Colonic mucosa (tissue), 4 donors: ENCODE measurements around the gene CCDC9B. TPM values are rescaled to one million over a fixed set of nuclear protein-coding genes. Genes with fewer than 3 reads are reported as not detected.
A peak's percentile ranks its signal among the peaks of the same experiment; 100 is the strongest.

Source experiments
- DNase-seq: peaks from one replicate; pipeline ENCODE4 v3.0.0-alpha.2; 2020
- H3K27ac ChIP-seq: fragments of 200-600 bp; one replicate; pipeline ENCODE4 v1.8.0; 2021
- H3K27me3 ChIP-seq: fragments of 200-600 bp; one replicate; pipeline ENCODE4 v1.8.0; 2021
- H3K36me3 ChIP-seq: fragments of 200-600 bp; one replicate; pipeline ENCODE4 v1.8.0; 2021
- H3K4me1 ChIP-seq: fragments of 200-600 bp; one replicate; pipeline ENCODE4 v1.8.0; 2021; ENCODE audit warnings: mild to moderate bottlenecking
- H3K4me3 ChIP-seq: fragments of 200-600 bp; one replicate; pipeline ENCODE4 v1.8.0; 2021
- H3K9ac ChIP-seq, 2 donors: one replicate each; pipeline ENCODE4 v1.7.0; 2013; ENCODE audit warnings: control low read depth in 2 of 2, low read depth in 2 of 2, low read length in 2 of 2
- H3K9me3 ChIP-seq: fragments of 200-600 bp; one replicate; pipeline ENCODE4 v1.8.0; 2021
- CTCF ChIP-seq: fragments of 200-600 bp; IDR thresholded peaks from one replicate; pipeline ENCODE4 v1.8.0; 2022; ENCODE audit warnings: antibody characterized with exemption, mild to moderate bottlenecking
- intact Hi-C: fragments of 100-400 bp; cut with DNase I; formaldehyde crosslinking; loops from one replicate; pipeline ENCODE4 v1.14.1; 2022
- total RNA-seq, 2 donors: library from RNA; stranded (reverse); fragmentation: NEBNext Ultra II Directional in 1 of 2; extraction: Animal tissue kit (Norgen Biotek cat#: 25700) in 1 of 2; gene quantifications; one replicate each; pipeline ENCODE4 v1.2.1, GENCODE V29; 2021
- donor health status: healthy.
- donor health status: DM: no; HTN: no; CAD: no.
- donor health status: DM: no; HTN: no; CAD: no.

CCDC9B gene
- total RNA-seq, 2 donors from 2014 or later: 13.1 to 28.7 TPM

GRCh38 chr15:40295297-40295696 lies 45.4 kb downstream of the CCDC9B start:
- Histone ChIP-seq H3K9me3 (no peaks in the 10 kb centered on the region), H3K27ac (no peak overlapping the region), H3K27me3 (no peaks in the 10 kb centered on the region), H3K36me3 (no peaks in the 10 kb centered on the region), H3K9ac (no peak overlapping the region), H3K4me3 (no peak overlapping the region), H3K4me1 (peaks cover 4% of the 10 kb centered on the region)
- TF ChIP-seq CTCF: no peak
- intact Hi-C loops: no loop called here
- no peak for DNase-seq

- Histone ChIP-seq H3K9ac (no peak overlapping the region), H3K27me3 (no peaks in the 10 kb centered on the region), H3K36me3 (no peaks in the 10 kb centered on the region), H3K4me3 (no peak overlapping the region), H3K9me3 (no peaks in the 10 kb centered on the region), H3K4me1 (peaks cover 4% of the 10 kb centered on the region), H3K27ac (no peak overlapping the region)
- no peak for TF ChIP-seq CTCF
- DNase-seq: no peak
- intact Hi-C loops: no loop called here
Observed at GRCh38 chr15:40293905-40294895, 46.5 kb downstream of the CCDC9B start.

GRCh38 chr15:40293006-40293405 lies 47.7 kb downstream of the CCDC9B start:
- Histone ChIP-seq H3K27me3 (no peaks in the 10 kb centered on the region), H3K27ac (no peak overlapping the region), H3K36me3 (no peaks in the 10 kb centered on the region), H3K9ac (no peak overlapping the region), H3K4me3 (no peak overlapping the region), H3K4me1 (peaks cover 4% of the 10 kb centered on the region), H3K9me3 (no peaks in the 10 kb centered on the region)
- intact Hi-C loops: no loop called here
- TF ChIP-seq CTCF: no peak
- no peak for DNase-seq

DNA sequence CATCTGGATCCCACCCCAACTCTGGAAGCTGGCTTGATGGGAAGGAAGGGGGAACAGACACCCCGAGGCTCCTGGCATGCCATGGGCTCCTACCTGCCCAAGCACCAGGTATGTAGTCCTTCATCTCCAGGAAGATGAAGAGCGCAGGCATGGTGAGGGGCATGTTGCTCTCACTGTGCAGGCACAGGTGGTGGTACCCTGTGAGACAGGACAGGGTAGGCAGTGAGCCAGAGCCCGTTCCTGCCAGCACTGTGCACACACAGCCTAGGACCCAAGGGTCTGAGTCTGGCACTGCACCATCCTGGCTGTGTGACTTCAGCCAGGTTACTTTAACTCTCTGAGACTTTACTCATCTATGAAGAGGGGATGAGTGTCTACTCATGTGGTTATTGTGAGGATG lies 48.5 kb downstream of the CCDC9B start:
- intact Hi-C loops: no loop called here
- TF ChIP-seq CTCF: no peak
- DNase-seq: no peak
- Histone ChIP-seq H3K4me3 (no peak overlapping the region), H3K27ac (no peak overlapping the region), H3K4me1 (peaks cover 4% of the 10 kb centered on the region), H3K9me3 (no peaks in the 10 kb centered on the region), H3K27me3 (no peaks in the 10 kb centered on the region), H3K9ac (no peak overlapping the region), H3K36me3 (no peaks in the 10 kb centered on the region)

GRCh38 chr15:40290918-40291574 lies 49.7 kb downstream of the CCDC9B start:
- no peaks in the 10 kb centered on the region for H3K36me3 ChIP-seq
- no peaks in the 10 kb centered on the region for H3K9me3 ChIP-seq
- TF ChIP-seq CTCF: no peak
- no peak overlapping the region for H3K27ac ChIP-seq
- peak overlapping the region; percentile 24 for H3K4me3 ChIP-seq
- peaks cover 4% of the 10 kb centered on the region for H3K4me1 ChIP-seq
- no peaks in the 10 kb centered on the region for H3K27me3 ChIP-seq
- no peak overlapping the region for H3K9ac ChIP-seq
- intact Hi-C loops: no loop called here
- DNase-seq: peak; percentile 71
